OCI-LY1 (cell line): ENCODE results near the gene LRRC3C.

Experiments used
- EZH2 ChIP-seq: fragments of 200-600 bp; sonication (generic), shearing (Covaris generic); IDR thresholded peaks from 2 replicates; pipeline ENCODE4 v1.8.0; 2017; ENCODE audit warnings: borderline replicate concordance, mixed run types, mild to moderate bottlenecking, antibody characterized with exemption, low read length, moderate library complexity, mixed read lengths
- TF ChIP-seq, protein P1 (sequence below): fragments of 200-600 bp; sonication (generic), shearing (Covaris generic); IDR thresholded peaks from 2 replicates; pipeline ENCODE4 v1.5.1; 2017; ENCODE audit warnings: mild to moderate bottlenecking, antibody characterized with exemption, low read length, moderate library complexity, mixed read lengths

DNA sequence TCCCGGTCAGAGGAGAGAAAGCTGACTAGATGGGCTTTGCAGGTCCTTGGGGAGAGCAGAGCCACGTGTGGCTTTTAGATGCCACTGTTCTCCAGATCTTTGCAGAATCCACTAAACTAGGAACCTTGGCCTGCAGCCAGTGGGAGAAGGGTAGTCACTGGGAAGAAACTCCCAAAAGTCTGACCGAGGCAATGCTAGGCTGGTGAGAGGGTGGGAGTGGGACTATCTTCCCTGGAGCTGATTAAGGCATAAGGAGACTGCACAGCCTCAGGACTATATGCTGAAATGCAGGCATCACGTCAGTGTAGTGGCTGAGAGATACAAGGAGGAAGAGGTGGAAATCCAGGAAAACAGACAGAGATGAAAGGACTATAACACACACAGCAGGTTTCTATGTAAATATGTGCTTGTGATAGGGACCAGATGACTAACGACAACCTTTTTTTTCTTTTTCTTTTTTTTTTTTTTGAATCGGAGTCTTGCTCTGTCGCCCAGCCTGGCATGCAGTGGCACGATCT, 33.1 kb downstream of the LRRC3C start:
- TF ChIP-seq, protein P1, sequence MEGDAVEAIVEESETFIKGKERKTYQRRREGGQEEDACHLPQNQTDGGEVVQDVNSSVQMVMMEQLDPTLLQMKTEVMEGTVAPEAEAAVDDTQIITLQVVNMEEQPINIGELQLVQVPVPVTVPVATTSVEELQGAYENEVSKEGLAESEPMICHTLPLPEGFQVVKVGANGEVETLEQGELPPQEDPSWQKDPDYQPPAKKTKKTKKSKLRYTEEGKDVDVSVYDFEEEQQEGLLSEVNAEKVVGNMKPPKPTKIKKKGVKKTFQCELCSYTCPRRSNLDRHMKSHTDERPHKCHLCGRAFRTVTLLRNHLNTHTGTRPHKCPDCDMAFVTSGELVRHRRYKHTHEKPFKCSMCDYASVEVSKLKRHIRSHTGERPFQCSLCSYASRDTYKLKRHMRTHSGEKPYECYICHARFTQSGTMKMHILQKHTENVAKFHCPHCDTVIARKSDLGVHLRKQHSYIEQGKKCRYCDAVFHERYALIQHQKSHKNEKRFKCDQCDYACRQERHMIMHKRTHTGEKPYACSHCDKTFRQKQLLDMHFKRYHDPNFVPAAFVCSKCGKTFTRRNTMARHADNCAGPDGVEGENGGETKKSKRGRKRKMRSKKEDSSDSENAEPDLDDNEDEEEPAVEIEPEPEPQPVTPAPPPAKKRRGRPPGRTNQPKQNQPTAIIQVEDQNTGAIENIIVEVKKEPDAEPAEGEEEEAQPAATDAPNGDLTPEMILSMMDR, result no peak
- TF ChIP-seq EZH2, result no peak
